ENCODE measurements around the gene C3. TPM values are rescaled to one million over a fixed set of nuclear protein-coding genes. Genes with fewer than 3 reads are reported as not detected.
"Not testable (repeated sequence)": the region's sequence is repeated elsewhere in the genome, so short reads cannot be mapped to it uniquely, and the experiment has no call there.

C3 gene
- total and polyA plus RNA-seq, 2 donors, result 46.1 to 311 TPM

GRCh38 chr19:6750062-6750461 lies 29.6 kb upstream of the C3 start:
- H3K4me3 ChIP-seq (ENCODE audit: low read length in 2 of 2), result no peak overlapping the region

GRCh38 chr19:6748543-6748942 lies 28.1 kb upstream of the C3 start:
- not testable (repeated sequence) for H3K4me1 ChIP-seq (ENCODE audit: control insufficient read depth in 2 of 2, insufficient read depth in 2 of 2, low read length in 2 of 2); H3K9me3 ChIP-seq (ENCODE audit: control insufficient read depth in 2 of 2, insufficient read depth in 1 of 2, low read length in 1 of 2); DNase-seq (ENCODE audit: low read depth in 6 of 9, low spot score in 9 of 9); H3K36me3 ChIP-seq (ENCODE audit: control insufficient read depth in 2 of 2, insufficient read depth in 2 of 2, low read length in 1 of 2); H3K27ac ChIP-seq (ENCODE audit: low read depth in 1 of 2, low read length in 1 of 2); H3K4me3 ChIP-seq (ENCODE audit: low read length in 2 of 2)
- WGBS, result 96% methylated on average over 10 of the region's 10 CpGs
- peaks cover 0 to 13% of the 10 kb centered on the region in 2 donors for H3K27me3 ChIP-seq (ENCODE audit: control insufficient read depth in 2 of 2, insufficient read depth in 1 of 2, low read length in 1 of 2)

More at GRCh38 chr19:6750062-6750461, 29.6 kb upstream of the C3 start:
- Histone ChIP-seq H3K4me1 (ENCODE audit: control insufficient read depth in 2 of 2, insufficient read depth in 2 of 2, low read length in 2 of 2) (peaks cover 3 to 13% of the 10 kb centered on the region in 2 donors), H3K27ac (ENCODE audit: low read depth in 1 of 2, low read length in 1 of 2) (no peak overlapping the region), H3K27me3 (ENCODE audit: control insufficient read depth in 2 of 2, insufficient read depth in 1 of 2, low read length in 1 of 2) (peaks cover 0 to 11% of the 10 kb centered on the region in 2 donors), H3K9me3 (ENCODE audit: control insufficient read depth in 2 of 2, insufficient read depth in 1 of 2, low read length in 1 of 2) (no peaks in the 10 kb centered on the region), H3K36me3 (ENCODE audit: control insufficient read depth in 2 of 2, insufficient read depth in 2 of 2, low read length in 1 of 2) (peaks cover 3 to 6% of the 10 kb centered on the region in 2 donors)
- DNase-seq (ENCODE audit: low read depth in 6 of 9, low spot score in 9 of 9), result no peak
- WGBS, result 88% methylated on average over 20 of the region's 20 CpGs

DNA sequence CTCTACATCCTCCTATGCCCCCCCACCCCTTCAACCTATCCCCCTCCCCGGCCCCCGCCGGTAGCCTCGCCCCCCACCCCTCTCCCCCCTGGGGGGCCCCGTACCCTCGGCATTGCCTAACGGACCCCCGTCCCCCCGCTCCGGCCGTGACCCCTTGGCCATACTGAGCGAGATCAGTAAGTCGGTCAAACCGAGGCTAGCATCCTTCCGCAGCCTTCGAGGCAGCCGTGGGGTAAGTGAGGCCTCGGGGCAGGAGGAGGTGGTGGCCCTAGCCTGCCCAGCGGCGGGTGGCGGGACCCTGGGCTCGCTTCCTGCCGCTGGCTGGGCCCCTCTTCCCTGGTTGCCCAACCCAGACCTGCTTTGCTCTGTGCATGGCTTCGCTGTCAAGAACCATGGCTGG lies 25.5 kb upstream of the C3 start:
- DNase-seq (ENCODE audit: low read depth in 6 of 9, low spot score in 9 of 9), result no peak
- H3K36me3 ChIP-seq (ENCODE audit: control insufficient read depth in 2 of 2, insufficient read depth in 2 of 2, low read length in 1 of 2), result peaks cover under 1 to 6% of the 10 kb centered on the region in 2 donors
- no peak overlapping the region for H3K27ac ChIP-seq (ENCODE audit: low read depth in 1 of 2, low read length in 1 of 2)

GRCh38 chr19:6744381-6745301 lies 24.2 kb upstream of the C3 start:
- DNase-seq (ENCODE audit: low read depth in 6 of 9, low spot score in 9 of 9), result no peak
- Histone ChIP-seq H3K4me1 (ENCODE audit: control insufficient read depth in 2 of 2, insufficient read depth in 2 of 2, low read length in 2 of 2) (peaks cover 3 to 13% of the 10 kb centered on the region in 2 donors), H3K27me3 (ENCODE audit: control insufficient read depth in 2 of 2, insufficient read depth in 1 of 2, low read length in 1 of 2) (peaks cover 28 to 43% of the 10 kb centered on the region in 2 donors), H3K9me3 (ENCODE audit: control insufficient read depth in 2 of 2, insufficient read depth in 1 of 2, low read length in 1 of 2) (peaks cover 0 to 5% of the 10 kb centered on the region in 2 donors), H3K4me3 (ENCODE audit: low read length in 2 of 2) (no peak overlapping the region), H3K27ac (ENCODE audit: low read depth in 1 of 2, low read length in 1 of 2) (peak overlapping the region in 1 of 2 donors; percentile 46), H3K36me3 (ENCODE audit: control insufficient read depth in 2 of 2, insufficient read depth in 2 of 2, low read length in 1 of 2) (peaks cover 0 to 4% of the 10 kb centered on the region in 2 donors)
- 92% methylated on average over 41 of the region's 41 CpGs for WGBS

More for the DNA sequence above, 25.5 kb upstream of the C3 start:
- 98% methylated on average over 24 of the region's 24 CpGs for whole genome bisulfite sequencing
- H3K4me3 ChIP-seq (ENCODE audit: low read length in 2 of 2), result no peak overlapping the region
- no peaks in the 10 kb centered on the region for H3K9me3 ChIP-seq (ENCODE audit: control insufficient read depth in 2 of 2, insufficient read depth in 1 of 2, low read length in 1 of 2)
- H3K27me3 ChIP-seq (ENCODE audit: control insufficient read depth in 2 of 2, insufficient read depth in 1 of 2, low read length in 1 of 2), result peaks cover 14 to 30% of the 10 kb centered on the region in 2 donors
- peaks cover 0 to 2% of the 10 kb centered on the region in 2 donors for H3K4me1 ChIP-seq (ENCODE audit: control insufficient read depth in 2 of 2, insufficient read depth in 2 of 2, low read length in 2 of 2)

DNA sequence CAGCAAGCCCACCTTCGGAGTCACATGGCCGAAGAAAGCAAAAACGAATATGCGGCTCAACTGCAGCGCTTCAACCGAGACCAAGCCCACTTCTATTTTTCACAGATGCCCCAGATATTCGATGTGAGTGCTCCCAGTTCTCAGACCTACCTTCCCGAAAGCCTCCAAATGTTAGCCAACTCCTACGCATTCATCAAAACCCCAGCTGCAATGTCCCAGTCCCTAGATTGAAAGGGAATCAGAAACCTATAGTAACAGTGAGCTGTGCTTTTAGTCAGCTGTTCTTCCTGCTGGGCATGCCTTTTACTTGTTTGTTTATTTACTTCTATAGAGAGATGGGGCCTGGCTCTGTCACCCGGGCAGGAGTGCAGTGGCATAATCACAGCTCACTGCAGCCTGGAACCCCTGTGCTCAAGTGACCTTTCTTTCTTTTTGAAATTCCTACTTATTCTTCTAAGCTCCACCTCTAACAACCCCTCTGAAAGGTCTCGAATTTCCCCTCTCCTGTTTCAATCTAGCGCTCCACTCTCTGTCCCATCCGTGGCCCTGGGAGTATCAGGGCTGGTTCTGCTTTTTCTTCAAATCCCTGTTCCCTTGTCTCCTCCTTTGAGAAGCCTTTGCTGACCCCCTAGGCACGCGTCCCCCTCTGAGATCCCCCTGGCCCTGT lies 23.4 kb upstream of the C3 start:
- Histone ChIP-seq H3K27ac (ENCODE audit: low read depth in 1 of 2, low read length in 1 of 2) (no peak overlapping the region), H3K4me3 (ENCODE audit: low read length in 2 of 2) (no peak overlapping the region), H3K36me3 (ENCODE audit: control insufficient read depth in 2 of 2, insufficient read depth in 2 of 2, low read length in 1 of 2) (peaks cover 0 to 4% of the 10 kb centered on the region in 2 donors), H3K9me3 (ENCODE audit: control insufficient read depth in 2 of 2, insufficient read depth in 1 of 2, low read length in 1 of 2) (peaks cover 0 to 5% of the 10 kb centered on the region in 2 donors), H3K4me1 (ENCODE audit: control insufficient read depth in 2 of 2, insufficient read depth in 2 of 2, low read length in 2 of 2) (peaks cover 8 to 19% of the 10 kb centered on the region in 2 donors), H3K27me3 (ENCODE audit: control insufficient read depth in 2 of 2, insufficient read depth in 1 of 2, low read length in 1 of 2) (peaks cover 29 to 45% of the 10 kb centered on the region in 2 donors)
- no peak for DNase-seq (ENCODE audit: low read depth in 6 of 9, low spot score in 9 of 9)
- 92% methylated on average over 15 of the region's 15 CpGs for WGBS

DNA sequence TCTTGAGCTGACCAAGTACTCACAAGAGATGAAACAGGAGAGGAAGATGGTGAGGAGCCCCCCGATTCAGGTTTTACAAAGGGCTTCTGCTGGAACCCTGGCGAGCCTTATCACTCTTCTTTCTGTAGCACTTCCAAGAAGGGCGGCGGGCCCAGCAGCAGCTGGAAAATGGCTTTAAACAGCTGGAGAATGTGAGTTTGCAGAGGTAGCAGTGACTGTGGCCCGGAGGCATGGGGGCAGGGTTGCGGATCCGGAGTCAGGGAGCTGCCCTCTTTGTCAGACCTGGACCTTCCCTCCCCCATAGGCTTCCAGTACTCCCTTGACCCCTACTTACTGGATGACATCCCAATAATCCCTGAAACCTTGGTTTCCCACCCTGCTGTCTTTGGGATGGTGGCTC lies 22.6 kb upstream of the C3 start:
- Histone ChIP-seq H3K4me3 (ENCODE audit: low read length in 2 of 2) (no peak overlapping the region), H3K4me1 (ENCODE audit: control insufficient read depth in 2 of 2, insufficient read depth in 2 of 2, low read length in 2 of 2) (peaks cover 16 to 27% of the 10 kb centered on the region in 2 donors), H3K36me3 (ENCODE audit: control insufficient read depth in 2 of 2, insufficient read depth in 2 of 2, low read length in 1 of 2) (peaks cover 0 to 4% of the 10 kb centered on the region in 2 donors), H3K27me3 (ENCODE audit: control insufficient read depth in 2 of 2, insufficient read depth in 1 of 2, low read length in 1 of 2) (peaks cover 29 to 45% of the 10 kb centered on the region in 2 donors), H3K27ac (ENCODE audit: low read depth in 1 of 2, low read length in 1 of 2) (no peak overlapping the region), H3K9me3 (ENCODE audit: control insufficient read depth in 2 of 2, insufficient read depth in 1 of 2, low read length in 1 of 2) (peaks cover 0 to 5% of the 10 kb centered on the region in 2 donors)
- DNase-seq (ENCODE audit: low read depth in 6 of 9, low spot score in 9 of 9), result no peak
- WGBS, result 98% methylated on average over 7 of the region's 7 CpGs

- Histone ChIP-seq H3K9me3 (ENCODE audit: control insufficient read depth in 2 of 2, insufficient read depth in 1 of 2, low read length in 1 of 2) (peaks cover 0 to 8% of the 10 kb centered on the region in 2 donors), H3K27me3 (ENCODE audit: control insufficient read depth in 2 of 2, insufficient read depth in 1 of 2, low read length in 1 of 2) (peaks cover 29 to 45% of the 10 kb centered on the region in 2 donors), H3K4me1 (ENCODE audit: control insufficient read depth in 2 of 2, insufficient read depth in 2 of 2, low read length in 2 of 2) (peaks cover 21 to 43% of the 10 kb centered on the region in 2 donors), H3K27ac (ENCODE audit: low read depth in 1 of 2, low read length in 1 of 2) (peak overlapping the region in 1 of 2 donors; percentile 64), H3K4me3 (ENCODE audit: low read length in 2 of 2) (peak overlapping the region; percentile 45 to 57), H3K36me3 (ENCODE audit: control insufficient read depth in 2 of 2, insufficient read depth in 2 of 2, low read length in 1 of 2) (peaks cover 0 to 4% of the 10 kb centered on the region in 2 donors)
- WGBS, result 2% methylated on average over 46 of the region's 46 CpGs
- peak in 1 of 9 donors; percentile 25 for DNase-seq (ENCODE audit: low read depth in 6 of 9, low spot score in 9 of 9)
Measured at GRCh38 chr19:6740589-6741343, 20.3 kb upstream of the C3 start.

- Histone ChIP-seq H3K27ac (ENCODE audit: low read depth in 1 of 2, low read length in 1 of 2) (peak overlapping the region in 1 of 2 donors; percentile 64), H3K27me3 (ENCODE audit: control insufficient read depth in 2 of 2, insufficient read depth in 1 of 2, low read length in 1 of 2) (peaks cover 29 to 45% of the 10 kb centered on the region in 2 donors), H3K4me3 (ENCODE audit: low read length in 2 of 2) (peak overlapping the region; percentile 45 to 57), H3K4me1 (ENCODE audit: control insufficient read depth in 2 of 2, insufficient read depth in 2 of 2, low read length in 2 of 2) (peaks cover 21 to 45% of the 10 kb centered on the region in 2 donors), H3K9me3 (ENCODE audit: control insufficient read depth in 2 of 2, insufficient read depth in 1 of 2, low read length in 1 of 2) (peaks cover 0 to 8% of the 10 kb centered on the region in 2 donors), H3K36me3 (ENCODE audit: control insufficient read depth in 2 of 2, insufficient read depth in 2 of 2, low read length in 1 of 2) (peaks cover 0 to 4% of the 10 kb centered on the region in 2 donors)
- DNase-seq (ENCODE audit: low read depth in 6 of 9, low spot score in 9 of 9), result no peak
- under 1% methylated on average over 34 of the region's 34 CpGs for WGBS
Measured at GRCh38 chr19:6739883-6740588, 19.6 kb upstream of the C3 start.
